DND-41 (cell line): ENCODE data around the gene MAP4K3.

Experiments
- ATAC-seq: fragments of 200-7000 bp; cut with Tn5 transposase; 3 replicates; pipeline ENCODE4 v1.9.1; 2021; ENCODE audit warnings: low read depth; ENCODE audit not compliant: insufficient read depth
- DNase-seq: peaks from one replicate; pipeline ENCODE4 v3.0.0-alpha.2; 2020
- H2AFZ ChIP-seq: 2 replicates; pipeline ENCODE4 v1.6.0; 2012; ENCODE audit warnings: low read depth, low read length
- H3K27ac ChIP-seq: 2 replicates; pipeline ENCODE4 v1.5.1; 2012; ENCODE audit warnings: low read length, inconsistent platforms
- H3K27me3 ChIP-seq: fragments of 200-600 bp; sonication (generic); 2 replicates; pipeline ENCODE4 v1.6.0; 2012; ENCODE audit warnings: low read length, mild to moderate bottlenecking, inconsistent platforms; ENCODE audit not compliant: insufficient read depth, poor library complexity
- H3K36me3 ChIP-seq: 2 replicates; pipeline ENCODE4 v1.5.1; 2012; ENCODE audit warnings: low read length, inconsistent platforms; ENCODE audit not compliant: insufficient read depth
- H3K4me1 ChIP-seq: 2 replicates; pipeline ENCODE4 v1.5.1; 2012; ENCODE audit warnings: mild to moderate bottlenecking, low read length; ENCODE audit not compliant: insufficient read depth
- H3K4me2 ChIP-seq: 2 replicates; pipeline ENCODE4 v1.6.0; 2012; ENCODE audit warnings: mild to moderate bottlenecking, moderate library complexity, low read length, inconsistent platforms; ENCODE audit not compliant: insufficient read depth
- H3K4me3 ChIP-seq, 2 experiments: fragments of 200-600 bp in 1 of 2; shearing (Covaris generic) in 1 of 2; 2 replicates each; pipeline ENCODE4 v1.5.1; 2012 to 2016; ENCODE audit warnings: inconsistent platforms in 2 of 2, low read length in 2 of 2, mild to moderate bottlenecking in 2 of 2, low read depth in 1 of 2, moderate library complexity in 1 of 2
- H3K79me2 ChIP-seq: 2 replicates; pipeline ENCODE4 v1.6.0; 2012; ENCODE audit warnings: low read length, inconsistent platforms; ENCODE audit not compliant: insufficient read depth
- H3K9ac ChIP-seq: 2 replicates; pipeline ENCODE4 v1.6.0; 2012; ENCODE audit warnings: low read depth, mild to moderate bottlenecking, inconsistent platforms, low read length, moderate library complexity
- H3K9me3 ChIP-seq: 2 replicates; pipeline ENCODE4 v1.5.1; 2012; ENCODE audit warnings: low read length, moderate library complexity, mild to moderate bottlenecking, inconsistent platforms; ENCODE audit not compliant: insufficient read depth, severe bottlenecking
- H4K20me1 ChIP-seq: 2 replicates; pipeline ENCODE4 v1.6.0; 2012; ENCODE audit warnings: low read length; ENCODE audit not compliant: insufficient read depth
- EZH2 ChIP-seq: IDR thresholded peaks from 3 replicates; pipeline ENCODE4 v1.6.1; 2012; ENCODE audit warnings: borderline replicate concordance, low read depth, mild to moderate bottlenecking, moderate library complexity, low read length, inconsistent platforms; ENCODE audit not compliant: severe bottlenecking
- TF ChIP-seq, protein P1 (sequence below): IDR thresholded peaks from 2 replicates; pipeline ENCODE4 v1.5.1; 2012; ENCODE audit warnings: borderline replicate concordance, low read length, moderate library complexity, mild to moderate bottlenecking; ENCODE audit not compliant: poor library complexity, severe bottlenecking; ENCODE audit errors: extremely low read depth

The MAP4K3 gene

DNA sequence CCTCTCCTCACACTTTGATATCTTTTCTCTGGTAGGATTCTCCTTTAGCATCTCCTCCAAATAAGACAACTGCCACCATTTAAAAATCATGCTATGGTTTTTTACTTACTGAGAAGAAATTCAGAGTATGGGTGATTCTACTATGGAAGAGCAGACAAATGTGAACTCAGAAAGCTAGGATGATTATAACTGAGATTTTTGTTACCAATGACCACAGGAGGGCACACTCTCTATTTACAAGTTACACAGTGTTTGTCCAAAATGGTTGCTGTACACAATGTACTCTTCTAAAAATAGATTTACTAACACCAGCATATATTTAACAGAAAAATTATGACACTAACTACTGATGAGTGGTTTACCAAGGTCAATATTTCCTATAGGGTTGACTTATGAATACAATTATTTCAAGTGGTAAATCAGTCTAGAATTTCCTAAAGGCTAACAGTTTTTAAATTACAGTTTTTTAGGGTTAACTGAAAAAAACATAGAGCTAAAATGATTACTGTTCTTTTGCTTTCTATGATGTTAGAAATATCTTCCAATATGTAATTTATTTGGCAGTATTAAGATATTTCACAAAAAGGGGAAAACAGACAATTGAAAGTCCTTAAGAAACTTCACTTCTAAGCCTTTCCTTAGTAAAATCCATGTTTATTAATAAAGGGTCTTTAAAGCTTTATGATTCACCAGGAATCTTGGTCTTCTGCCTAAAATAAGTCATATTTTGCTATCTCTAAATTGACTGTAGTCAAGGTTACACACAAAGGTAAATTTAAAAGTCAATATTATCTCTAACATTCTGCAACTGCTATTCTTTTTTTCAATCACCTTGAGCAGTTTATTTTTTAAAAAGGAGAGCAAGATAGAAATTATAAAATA, 57.2 kb downstream of the MAP4K3 start:
- no peak for TF ChIP-seq EZH2
- TF ChIP-seq, protein P1, sequence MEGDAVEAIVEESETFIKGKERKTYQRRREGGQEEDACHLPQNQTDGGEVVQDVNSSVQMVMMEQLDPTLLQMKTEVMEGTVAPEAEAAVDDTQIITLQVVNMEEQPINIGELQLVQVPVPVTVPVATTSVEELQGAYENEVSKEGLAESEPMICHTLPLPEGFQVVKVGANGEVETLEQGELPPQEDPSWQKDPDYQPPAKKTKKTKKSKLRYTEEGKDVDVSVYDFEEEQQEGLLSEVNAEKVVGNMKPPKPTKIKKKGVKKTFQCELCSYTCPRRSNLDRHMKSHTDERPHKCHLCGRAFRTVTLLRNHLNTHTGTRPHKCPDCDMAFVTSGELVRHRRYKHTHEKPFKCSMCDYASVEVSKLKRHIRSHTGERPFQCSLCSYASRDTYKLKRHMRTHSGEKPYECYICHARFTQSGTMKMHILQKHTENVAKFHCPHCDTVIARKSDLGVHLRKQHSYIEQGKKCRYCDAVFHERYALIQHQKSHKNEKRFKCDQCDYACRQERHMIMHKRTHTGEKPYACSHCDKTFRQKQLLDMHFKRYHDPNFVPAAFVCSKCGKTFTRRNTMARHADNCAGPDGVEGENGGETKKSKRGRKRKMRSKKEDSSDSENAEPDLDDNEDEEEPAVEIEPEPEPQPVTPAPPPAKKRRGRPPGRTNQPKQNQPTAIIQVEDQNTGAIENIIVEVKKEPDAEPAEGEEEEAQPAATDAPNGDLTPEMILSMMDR: peak; percentile 60
- DNase-seq (no peak), ATAC-seq (peak; percentile 83)
- Histone ChIP-seq H4K20me1 (peaks cover 3% of the 10 kb centered on the region; the same call in 1 of the 2 replicates), H2AFZ (no peak overlapping the region), H3K27ac (no peak overlapping the region), H3K27me3 (no peaks in the 10 kb centered on the region), H3K36me3 (peaks cover 12% of the 10 kb centered on the region; the same call in 1 of the 2 replicates), H3K4me1 (no peaks in the 10 kb centered on the region), H3K4me2 (no peak overlapping the region), H3K9me3 (no peaks in the 10 kb centered on the region), H3K9ac (no peak overlapping the region), H3K79me2 (peaks cover 40% of the 10 kb centered on the region), H3K4me3 (no peak overlapping the region)

DNA sequence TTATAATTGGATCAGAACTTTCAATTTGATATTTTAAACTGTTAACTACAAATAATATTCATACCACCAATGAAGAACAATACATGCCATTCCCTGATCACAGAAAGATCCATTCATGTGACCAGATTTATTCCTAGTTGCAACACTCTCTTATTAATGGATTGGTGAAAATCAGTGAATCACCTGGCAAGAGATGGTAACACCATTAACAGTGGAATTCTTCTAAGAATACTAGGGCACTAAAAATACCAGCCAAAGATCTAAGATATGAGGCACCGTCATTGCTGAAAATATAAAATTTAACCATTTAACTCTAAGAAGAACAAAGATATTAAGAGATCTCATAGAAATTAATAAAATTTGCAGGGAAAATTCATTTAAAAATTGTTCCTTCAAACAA, 58.1 kb downstream of the MAP4K3 start:
- Histone ChIP-seq H3K27ac (no peak overlapping the region), H3K4me1 (no peaks in the 10 kb centered on the region), H3K79me2 (peaks cover 39% of the 10 kb centered on the region), H3K36me3 (peaks cover 14% of the 10 kb centered on the region; the same call in 1 of the 2 replicates), H3K4me2 (no peak overlapping the region), H4K20me1 (peaks cover 3% of the 10 kb centered on the region; the same call in 1 of the 2 replicates), H3K27me3 (no peaks in the 10 kb centered on the region), H3K9me3 (no peaks in the 10 kb centered on the region), H3K9ac (no peak overlapping the region), H2AFZ (no peak overlapping the region), H3K4me3 (no peak overlapping the region)
- TF ChIP-seq, protein P1: no peak
- TF ChIP-seq EZH2: no peak
- ATAC-seq: no peak
- DNase-seq: no peak

DNA sequence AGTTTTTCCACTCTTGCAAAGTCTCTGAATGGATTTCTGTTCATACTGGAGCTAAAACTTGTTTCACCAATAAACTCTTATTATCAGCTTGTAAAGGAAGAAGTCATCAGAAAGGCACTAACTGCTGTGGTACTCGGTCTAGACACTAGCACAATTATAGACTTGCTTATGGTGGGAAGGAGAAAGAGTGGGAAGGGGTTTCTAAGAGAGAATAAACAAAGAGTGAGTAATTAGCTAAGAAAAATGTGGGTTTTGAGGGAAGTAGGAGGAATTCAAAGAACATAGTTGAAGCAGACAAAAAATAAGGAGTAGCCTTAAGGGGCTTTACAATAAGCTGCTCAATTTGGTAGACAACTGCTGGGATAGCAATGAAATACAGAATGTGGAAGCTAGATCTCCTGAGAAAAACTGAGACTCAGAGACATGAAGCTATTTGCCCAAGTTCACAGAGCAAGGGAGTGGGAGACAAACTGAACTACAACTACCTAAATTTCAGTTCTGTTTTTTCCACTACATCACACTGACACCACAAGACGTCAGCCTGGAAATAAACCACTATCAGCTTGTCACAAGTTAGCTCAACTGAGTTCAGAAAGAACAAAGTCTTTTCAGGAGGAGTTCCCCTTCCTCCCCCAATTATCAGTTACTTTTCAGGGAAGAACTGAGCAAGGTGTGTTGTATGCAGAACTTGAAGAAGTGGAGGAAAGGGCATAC, 59.7 kb downstream of the MAP4K3 start:
- H3K36me3 ChIP-seq: peaks cover 21% of the 10 kb centered on the region; the same call in 1 of the 2 replicates
- peaks cover 3% of the 10 kb centered on the region; the same call in 1 of the 2 replicates for H4K20me1 ChIP-seq
- H3K4me2 ChIP-seq: no peak overlapping the region
- no peak overlapping the region for H3K4me3 ChIP-seq
- H3K27me3 ChIP-seq: no peaks in the 10 kb centered on the region
- H3K4me1 ChIP-seq: no peaks in the 10 kb centered on the region
- ATAC-seq: no peak
- no peak overlapping the region for H2AFZ ChIP-seq
- no peaks in the 10 kb centered on the region for H3K9me3 ChIP-seq
- no peak overlapping the region for H3K9ac ChIP-seq
- no peak overlapping the region for H3K27ac ChIP-seq
- no peak for DNase-seq
- TF ChIP-seq EZH2: no peak
- TF ChIP-seq, protein P1: no peak
- peaks cover 36% of the 10 kb centered on the region for H3K79me2 ChIP-seq
